ENCODE data around the gene ITPRID2.
"Not testable (repeated sequence)": the region's sequence is repeated elsewhere in the genome, so short reads cannot be mapped to it uniquely, and the experiment has no call there.

The ITPRID2 gene

DNA sequence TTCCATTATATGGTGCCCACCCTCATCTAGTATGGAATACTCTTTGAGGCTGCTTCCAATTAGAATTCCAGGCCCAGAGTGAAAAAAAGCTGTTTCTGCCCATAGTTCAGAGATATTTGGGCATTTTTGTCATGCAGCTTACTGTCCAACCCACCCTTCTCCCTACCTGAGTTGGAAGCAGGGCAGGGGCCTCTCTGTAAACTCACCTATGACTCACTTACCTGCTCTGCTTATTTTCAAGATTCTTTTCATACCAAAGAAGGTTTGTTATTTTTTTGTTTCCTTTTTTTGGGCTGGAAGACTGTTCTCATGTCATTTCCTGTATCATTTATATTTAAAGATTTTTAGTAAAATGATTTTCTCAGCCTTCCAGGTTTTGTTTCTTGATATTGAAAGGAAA, 55.7 kb downstream of the ITPRID2 start:
- no peaks in the 10 kb centered on the region for H3K79me2 ChIP-seq (ENCODE audit: control insufficient read depth, insufficient read depth, low read length, unreplicated experiment)
- no peak overlapping the region for H3K4me3 ChIP-seq (ENCODE audit: low read depth, low read length)
- H3K27ac ChIP-seq (ENCODE audit: low read depth, low read length), result no peak overlapping the region
- no peaks in the 10 kb centered on the region for H3K27me3 ChIP-seq (ENCODE audit: insufficient read depth, low read length)
- H3K36me3 ChIP-seq (ENCODE audit: insufficient read depth, low read length), result no peaks in the 10 kb centered on the region
- no peak overlapping the region for H2AFZ ChIP-seq (ENCODE audit: low read length, unreplicated experiment)
- H3K4me1 ChIP-seq (ENCODE audit: control insufficient read depth, insufficient read depth, low read length, unreplicated experiment), result peaks cover 13% of the 10 kb centered on the region

DNA sequence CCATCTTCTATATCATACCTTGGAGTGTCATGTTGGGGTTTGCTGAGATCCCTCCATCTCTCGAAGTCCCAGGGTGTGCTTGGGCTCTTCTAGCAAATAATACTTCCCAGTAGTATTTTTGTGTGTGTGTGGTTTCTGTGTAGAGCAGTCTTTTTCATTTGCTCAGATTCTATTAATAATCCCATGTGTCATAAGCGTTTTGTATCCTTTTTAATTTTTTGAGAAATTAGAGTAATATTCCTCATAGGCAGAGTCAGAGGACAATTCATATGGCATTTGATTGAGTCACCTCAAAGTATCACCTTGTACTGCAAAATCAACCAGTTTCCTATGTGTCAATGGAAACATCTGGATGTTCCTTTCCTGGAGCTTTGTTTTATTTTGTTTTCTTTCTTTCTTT, 56.7 kb downstream of the ITPRID2 start:
- H2AFZ ChIP-seq (ENCODE audit: low read length, unreplicated experiment), result peak overlapping the region; percentile 36
- no peaks in the 10 kb centered on the region for H3K27me3 ChIP-seq (ENCODE audit: insufficient read depth, low read length)

DNA sequence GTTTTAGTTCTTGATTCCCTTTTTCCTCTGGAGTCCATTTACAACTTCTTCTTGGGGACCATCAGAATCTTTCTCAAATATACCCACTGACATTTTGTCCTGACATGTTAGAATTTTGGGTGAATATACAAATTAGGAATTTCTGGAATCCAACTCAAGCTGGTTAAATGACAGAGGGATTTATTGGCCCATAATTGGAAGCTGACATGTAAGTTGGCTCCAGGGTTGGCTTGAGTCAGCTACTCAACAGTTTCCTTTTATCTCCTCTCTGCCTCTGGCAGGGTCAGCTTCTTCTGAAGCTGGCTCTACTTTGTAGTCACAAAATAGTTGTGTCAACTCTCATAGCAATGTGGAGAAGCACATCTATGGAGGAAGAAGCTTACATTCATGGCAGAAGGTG, 57.5 kb downstream of the ITPRID2 start:
- H3K27me3 ChIP-seq (ENCODE audit: insufficient read depth, low read length), result no peaks in the 10 kb centered on the region
- no peaks in the 10 kb centered on the region for H3K36me3 ChIP-seq (ENCODE audit: insufficient read depth, low read length)
- H3K4me3 ChIP-seq (ENCODE audit: low read depth, low read length), result no peak overlapping the region
- H3K79me2 ChIP-seq (ENCODE audit: control insufficient read depth, insufficient read depth, low read length, unreplicated experiment), result no peaks in the 10 kb centered on the region
- peaks cover 19% of the 10 kb centered on the region for H3K4me1 ChIP-seq (ENCODE audit: control insufficient read depth, insufficient read depth, low read length, unreplicated experiment)
- H2AFZ ChIP-seq (ENCODE audit: low read length, unreplicated experiment), result no peak overlapping the region
- no peak overlapping the region for H3K27ac ChIP-seq (ENCODE audit: low read depth, low read length)

More for the DNA sequence above, 56.7 kb downstream of the ITPRID2 start:
- Histone ChIP-seq H3K27ac (ENCODE audit: low read depth, low read length) (no peak overlapping the region), H3K79me2 (ENCODE audit: control insufficient read depth, insufficient read depth, low read length, unreplicated experiment) (no peaks in the 10 kb centered on the region), H3K4me1 (ENCODE audit: control insufficient read depth, insufficient read depth, low read length, unreplicated experiment) (peaks cover 13% of the 10 kb centered on the region), H3K36me3 (ENCODE audit: insufficient read depth, low read length) (no peaks in the 10 kb centered on the region), H3K4me3 (ENCODE audit: low read depth, low read length) (no peak overlapping the region)

DNA sequence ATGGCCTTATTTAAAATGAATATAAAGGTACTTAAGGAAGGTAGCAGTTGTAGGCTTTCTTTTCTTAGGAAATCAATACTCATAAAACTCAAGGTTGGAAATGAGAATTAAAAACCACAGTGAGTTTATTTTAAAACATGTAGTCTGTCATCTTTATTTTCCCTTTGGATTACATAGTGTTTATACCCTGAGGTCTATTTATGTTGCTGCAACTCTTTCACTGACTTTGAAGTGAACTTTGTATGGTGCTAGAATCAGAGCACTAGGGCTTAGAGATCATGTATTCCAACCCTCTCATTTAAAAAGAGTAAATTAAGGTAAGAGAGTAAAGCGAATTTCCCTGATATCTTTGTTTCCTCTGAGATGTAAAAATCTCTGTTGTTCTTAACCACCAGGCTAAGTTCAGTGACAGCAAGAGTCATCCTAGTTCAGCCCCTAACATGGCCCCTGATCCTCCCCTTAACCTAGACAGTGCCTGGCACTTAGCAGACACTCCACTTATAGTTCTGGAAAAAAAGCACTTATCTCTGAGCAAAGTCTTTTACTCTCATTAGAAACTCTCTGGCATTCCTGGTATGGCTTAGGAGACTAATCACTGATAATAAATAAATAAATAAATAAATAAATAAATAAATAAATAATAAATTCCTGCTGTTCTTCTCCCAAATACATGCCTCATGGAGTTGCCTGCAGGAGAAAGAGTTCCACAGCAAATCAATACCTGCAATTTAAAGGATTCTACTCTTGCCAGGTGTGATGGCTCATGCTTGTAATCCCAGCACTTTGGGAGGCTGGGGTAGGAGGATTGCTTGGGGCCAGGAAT, 61.1 kb downstream of the ITPRID2 start:
- H3K36me3 ChIP-seq (ENCODE audit: insufficient read depth, low read length), result no peaks in the 10 kb centered on the region
- H3K4me3 ChIP-seq (ENCODE audit: low read depth, low read length), result no peak overlapping the region
- H2AFZ ChIP-seq (ENCODE audit: low read length, unreplicated experiment), result no peak overlapping the region
- no peak overlapping the region for H3K27ac ChIP-seq (ENCODE audit: low read depth, low read length)
- H3K79me2 ChIP-seq (ENCODE audit: control insufficient read depth, insufficient read depth, low read length, unreplicated experiment), result no peaks in the 10 kb centered on the region
- H3K4me1 ChIP-seq (ENCODE audit: control insufficient read depth, insufficient read depth, low read length, unreplicated experiment), result peaks cover 31% of the 10 kb centered on the region
- H3K27me3 ChIP-seq (ENCODE audit: insufficient read depth, low read length), result no peaks in the 10 kb centered on the region

DNA sequence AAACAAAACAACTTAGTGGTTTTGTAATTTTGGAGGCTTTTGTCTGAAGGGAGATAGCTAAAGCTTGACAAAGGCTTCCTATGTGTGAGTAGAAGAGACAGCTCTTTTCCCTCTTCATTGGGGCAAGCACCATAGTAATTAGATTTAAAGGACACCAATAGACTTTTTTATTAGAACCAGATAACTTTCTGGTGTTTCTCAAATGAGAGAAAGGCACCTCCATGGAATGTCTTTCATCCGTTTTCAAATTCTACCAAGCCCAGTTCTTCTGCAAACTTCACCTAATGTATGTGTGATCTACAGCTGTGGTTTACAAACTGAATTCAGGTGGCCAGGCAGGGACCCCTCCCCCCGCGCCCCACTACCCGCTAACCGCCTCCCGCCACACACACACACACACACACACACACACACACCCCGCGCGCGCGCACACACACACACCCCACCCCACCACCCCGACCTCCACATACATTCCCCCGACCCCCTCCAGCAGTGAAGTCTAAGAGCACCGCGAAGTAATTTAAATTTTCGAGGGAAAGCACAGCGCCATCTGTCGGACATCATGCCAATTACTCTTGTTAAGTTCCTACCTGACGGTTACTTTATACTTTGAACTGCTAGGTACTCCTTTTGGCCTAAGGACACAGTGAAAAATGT, 62.5 kb downstream of the ITPRID2 start:
- peak overlapping the region; percentile 77 for H2AFZ ChIP-seq (ENCODE audit: low read length, unreplicated experiment)
- no peaks in the 10 kb centered on the region for H3K36me3 ChIP-seq (ENCODE audit: insufficient read depth, low read length)
- peaks cover 36% of the 10 kb centered on the region for H3K4me1 ChIP-seq (ENCODE audit: control insufficient read depth, insufficient read depth, low read length, unreplicated experiment)
- no peaks in the 10 kb centered on the region for H3K79me2 ChIP-seq (ENCODE audit: control insufficient read depth, insufficient read depth, low read length, unreplicated experiment)
- no peaks in the 10 kb centered on the region for H3K27me3 ChIP-seq (ENCODE audit: insufficient read depth, low read length)
- peak overlapping the region; percentile 80 for H3K27ac ChIP-seq (ENCODE audit: low read depth, low read length)
- peak overlapping the region; percentile 66 for H3K4me3 ChIP-seq (ENCODE audit: low read depth, low read length)

DNA sequence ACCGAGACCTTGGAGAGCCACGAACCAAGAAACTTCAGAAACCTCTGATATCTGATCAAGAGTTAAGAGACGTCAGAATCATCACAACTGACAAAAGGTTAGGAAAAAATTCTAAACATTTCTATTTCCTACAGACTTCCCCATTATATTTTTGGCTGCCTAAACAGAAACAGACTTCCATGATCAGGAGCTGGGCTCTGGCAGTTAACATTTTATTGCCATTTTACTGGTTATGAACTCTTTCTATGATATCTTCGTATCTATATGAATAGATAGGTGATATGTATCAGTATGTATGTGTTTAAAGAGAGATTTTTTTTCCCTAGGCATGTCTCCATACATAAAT, 63.0 kb downstream of the ITPRID2 start:
- H3K4me3 ChIP-seq (ENCODE audit: low read depth, low read length), result peak overlapping the region; percentile 66
- no peaks in the 10 kb centered on the region for H3K27me3 ChIP-seq (ENCODE audit: insufficient read depth, low read length)
- H2AFZ ChIP-seq (ENCODE audit: low read length, unreplicated experiment), result peak overlapping the region; percentile 51
- H3K27ac ChIP-seq (ENCODE audit: low read depth, low read length), result peak overlapping the region; percentile 80
- H3K79me2 ChIP-seq (ENCODE audit: control insufficient read depth, insufficient read depth, low read length, unreplicated experiment), result no peaks in the 10 kb centered on the region
- H3K4me1 ChIP-seq (ENCODE audit: control insufficient read depth, insufficient read depth, low read length, unreplicated experiment), result peaks cover 37% of the 10 kb centered on the region
- no peaks in the 10 kb centered on the region for H3K36me3 ChIP-seq (ENCODE audit: insufficient read depth, low read length)

DNA sequence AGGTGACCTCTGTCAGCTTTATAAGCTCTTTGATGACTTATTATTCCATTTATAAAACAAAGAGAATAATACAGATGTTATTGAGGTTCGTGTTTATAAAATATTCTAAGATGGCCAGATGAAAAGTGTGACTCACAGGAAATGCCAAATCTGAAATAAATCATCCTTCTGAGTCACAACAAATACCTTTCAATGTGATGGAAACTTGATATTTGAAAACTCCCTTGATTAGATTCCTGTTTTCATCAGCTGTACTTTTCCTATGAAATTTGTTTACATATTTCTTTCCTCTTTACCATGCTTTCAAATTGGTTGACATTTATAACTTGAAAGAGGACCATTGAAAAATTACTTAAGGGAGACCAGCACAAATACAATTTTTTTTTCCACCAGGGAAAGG, 63.5 kb downstream of the ITPRID2 start:
- H2AFZ ChIP-seq (ENCODE audit: low read length, unreplicated experiment), result peak overlapping the region; percentile 51
- H3K4me3 ChIP-seq (ENCODE audit: low read depth, low read length), result peak overlapping the region; percentile 66
- no peaks in the 10 kb centered on the region for H3K27me3 ChIP-seq (ENCODE audit: insufficient read depth, low read length)
- peak overlapping the region; percentile 80 for H3K27ac ChIP-seq (ENCODE audit: low read depth, low read length)
- no peaks in the 10 kb centered on the region for H3K79me2 ChIP-seq (ENCODE audit: control insufficient read depth, insufficient read depth, low read length, unreplicated experiment)
- no peaks in the 10 kb centered on the region for H3K36me3 ChIP-seq (ENCODE audit: insufficient read depth, low read length)
- peaks cover 41% of the 10 kb centered on the region for H3K4me1 ChIP-seq (ENCODE audit: control insufficient read depth, insufficient read depth, low read length, unreplicated experiment)

DNA sequence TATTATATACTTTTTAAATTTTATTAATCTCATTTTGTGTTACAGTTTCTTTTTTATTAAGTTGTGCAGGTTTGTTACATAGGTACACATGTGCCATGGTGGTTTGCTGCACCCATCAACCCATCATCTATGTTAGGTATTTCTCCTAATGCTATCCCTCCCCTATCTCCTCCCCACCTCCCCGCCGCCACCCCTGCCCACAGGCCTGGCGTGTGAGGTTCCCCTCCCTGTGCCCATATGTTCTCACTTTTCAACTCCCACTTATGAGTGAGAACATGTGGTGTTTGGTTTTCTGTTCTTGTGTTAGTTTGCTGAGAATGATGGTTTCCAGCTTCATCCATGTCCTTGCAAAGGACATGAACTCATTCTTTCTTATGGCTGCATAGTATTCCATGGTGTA, 64.3 kb downstream of the ITPRID2 start:
- not testable (repeated sequence) for H3K4me3 ChIP-seq (ENCODE audit: low read depth, low read length); H3K79me2 ChIP-seq (ENCODE audit: control insufficient read depth, insufficient read depth, low read length, unreplicated experiment); H3K27me3 ChIP-seq (ENCODE audit: insufficient read depth, low read length); H3K27ac ChIP-seq (ENCODE audit: low read depth, low read length); H2AFZ ChIP-seq (ENCODE audit: low read length, unreplicated experiment); H3K36me3 ChIP-seq (ENCODE audit: insufficient read depth, low read length)
- H3K4me1 ChIP-seq (ENCODE audit: control insufficient read depth, insufficient read depth, low read length, unreplicated experiment), result peaks cover 41% of the 10 kb centered on the region

DNA sequence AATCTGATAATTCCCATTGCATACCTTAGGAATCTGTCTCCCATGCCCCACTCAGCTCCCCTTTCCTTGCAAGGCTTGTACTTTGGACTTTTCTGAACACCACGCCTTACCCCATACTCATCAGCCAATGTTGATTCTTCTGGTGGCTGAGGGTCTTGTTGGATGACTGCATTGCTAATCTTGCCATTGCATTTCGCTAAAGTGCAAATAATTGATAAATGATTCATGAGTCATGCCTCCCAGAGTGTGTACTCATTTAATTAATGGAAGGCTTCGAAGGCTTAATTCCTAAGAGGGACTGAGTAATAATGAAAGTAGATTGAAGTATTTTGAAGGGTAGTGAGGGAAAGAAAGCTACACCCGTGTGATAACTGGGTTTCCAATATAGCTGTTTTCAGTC, 66.1 kb downstream of the ITPRID2 start:
- Histone ChIP-seq H3K27ac (ENCODE audit: low read depth, low read length) (no peak overlapping the region), H3K79me2 (ENCODE audit: control insufficient read depth, insufficient read depth, low read length, unreplicated experiment) (no peaks in the 10 kb centered on the region)

DNA sequence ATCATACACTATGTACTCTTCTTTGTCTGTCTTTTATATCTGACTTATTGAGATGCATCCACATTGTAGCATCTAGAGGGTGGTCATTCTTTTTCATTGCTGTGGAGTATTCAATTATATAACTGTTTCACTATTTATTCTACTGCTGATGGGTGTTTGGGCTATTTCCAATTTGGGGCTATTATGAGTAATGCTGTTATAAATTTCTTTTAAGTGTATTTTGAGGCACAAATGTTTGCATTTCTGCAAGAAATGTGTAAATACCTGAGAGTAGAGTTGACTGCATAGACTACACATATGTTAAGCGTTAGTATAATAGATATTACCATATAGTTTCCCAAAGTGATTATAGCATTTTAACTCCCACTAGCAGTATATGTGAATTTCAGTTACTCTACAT, 67.2 kb downstream of the ITPRID2 start:
- no peaks in the 10 kb centered on the region for H3K36me3 ChIP-seq (ENCODE audit: insufficient read depth, low read length)
- no peak overlapping the region for H2AFZ ChIP-seq (ENCODE audit: low read length, unreplicated experiment)
- no peaks in the 10 kb centered on the region for H3K27me3 ChIP-seq (ENCODE audit: insufficient read depth, low read length)
- no peak overlapping the region for H3K4me3 ChIP-seq (ENCODE audit: low read depth, low read length)
- peaks cover 37% of the 10 kb centered on the region for H3K4me1 ChIP-seq (ENCODE audit: control insufficient read depth, insufficient read depth, low read length, unreplicated experiment)
- H3K27ac ChIP-seq (ENCODE audit: low read depth, low read length), result no peak overlapping the region
- no peaks in the 10 kb centered on the region for H3K79me2 ChIP-seq (ENCODE audit: control insufficient read depth, insufficient read depth, low read length, unreplicated experiment)

More for the DNA sequence above, 66.1 kb downstream of the ITPRID2 start:
- no peaks in the 10 kb centered on the region for H3K36me3 ChIP-seq (ENCODE audit: insufficient read depth, low read length)
- H3K27me3 ChIP-seq (ENCODE audit: insufficient read depth, low read length), result no peaks in the 10 kb centered on the region
- H3K4me1 ChIP-seq (ENCODE audit: control insufficient read depth, insufficient read depth, low read length, unreplicated experiment), result peaks cover 41% of the 10 kb centered on the region
- no peak overlapping the region for H2AFZ ChIP-seq (ENCODE audit: low read length, unreplicated experiment)
- H3K4me3 ChIP-seq (ENCODE audit: low read depth, low read length), result no peak overlapping the region

DNA sequence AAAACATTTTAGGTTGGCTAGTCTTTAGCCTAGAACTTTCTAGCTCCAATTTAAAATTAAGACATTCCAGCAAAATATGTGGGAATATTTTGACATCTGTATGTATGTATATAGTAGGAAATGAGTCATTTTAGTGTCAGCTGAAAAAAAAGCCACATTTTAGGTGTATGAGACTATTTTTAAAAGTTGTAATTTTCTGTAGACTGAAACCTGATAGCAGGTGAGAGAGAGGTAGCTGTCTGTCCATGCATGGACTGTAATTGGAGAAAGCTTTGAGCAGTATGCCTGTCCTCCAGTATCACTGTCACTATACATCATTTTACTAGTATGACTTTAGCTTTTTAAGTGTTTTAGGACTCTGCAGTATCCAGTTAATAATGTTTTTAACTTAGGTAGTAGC, 68.0 kb downstream of the ITPRID2 start:
- peaks cover 32% of the 10 kb centered on the region for H3K4me1 ChIP-seq (ENCODE audit: control insufficient read depth, insufficient read depth, low read length, unreplicated experiment)
- no peak overlapping the region for H3K4me3 ChIP-seq (ENCODE audit: low read depth, low read length)
- H3K79me2 ChIP-seq (ENCODE audit: control insufficient read depth, insufficient read depth, low read length, unreplicated experiment), result no peaks in the 10 kb centered on the region
- no peaks in the 10 kb centered on the region for H3K36me3 ChIP-seq (ENCODE audit: insufficient read depth, low read length)
- no peak overlapping the region for H2AFZ ChIP-seq (ENCODE audit: low read length, unreplicated experiment)
- H3K27ac ChIP-seq (ENCODE audit: low read depth, low read length), result no peak overlapping the region
- H3K27me3 ChIP-seq (ENCODE audit: insufficient read depth, low read length), result no peaks in the 10 kb centered on the region

Data from ACC112 (cell line).